ENCODE data around the gene CIC.
"Not testable (repeated sequence)": the region's sequence is repeated elsewhere in the genome, so short reads cannot be mapped to it uniquely, and the experiment has no call there.

Gene CIC

GRCh38 chr19:42255766-42256745 is 13.0 kb upstream of the CIC start:
- peak in 1 of 2 experiments; percentile 27 for DNase-seq

- not testable (repeated sequence) for DNase-seq
Measured at GRCh38 chr19:42257842-42258241, 11.2 kb upstream of the CIC start.

- no peak for DNase-seq
Measured at GRCh38 chr19:42261763-42262162, 7.3 kb upstream of the CIC start.

GRCh38 chr19:42266105-42266504 is 2.9 kb upstream of the CIC start:
- not testable (repeated sequence) for DNase-seq

- not testable (repeated sequence) for DNase-seq
Measured at GRCh38 chr19:42266928-42267603, 2.0 kb upstream of the CIC start.

- no peak for DNase-seq
Measured at GRCh38 chr19:42267644-42268141, 1.4 kb upstream of the CIC start.

GRCh38 chr19:42268142-42268703 is 829 bp upstream of the CIC start:
- DNase-seq, result peak; percentile 99

- no peak for DNase-seq
Measured at GRCh38 chr19:42269478-42270345, 660 bp downstream of the CIC start.

- no peak for DNase-seq
Measured at GRCh38 chr19:42270346-42271044, 1.4 kb downstream of the CIC start.

- no peak for DNase-seq
Measured at GRCh38 chr19:42271045-42271419, 2.0 kb downstream of the CIC start.

- DNase-seq, result no peak
Measured at GRCh38 chr19:42271861-42272534, 2.9 kb downstream of the CIC start.

- DNase-seq, result no peak
Measured at GRCh38 chr19:42272535-42272897, 3.5 kb downstream of the CIC start.

GRCh38 chr19:42272989-42273406 is 3.9 kb downstream of the CIC start:
- no peak for DNase-seq

- DNase-seq, result no peak
Measured at GRCh38 chr19:42273407-42274064, 4.5 kb downstream of the CIC start.

GRCh38 chr19:42274065-42274682 is 5.1 kb downstream of the CIC start:
- DNase-seq, result no peak

- no peak for DNase-seq
Measured at GRCh38 chr19:42275103-42275502, 6.1 kb downstream of the CIC start.

GRCh38 chr19:42275517-42275916 is 6.5 kb downstream of the CIC start:
- DNase-seq, result no peak

- DNase-seq, result no peak
Measured at GRCh38 chr19:42276284-42276683, 7.2 kb downstream of the CIC start.

GRCh38 chr19:42276821-42277220 is 7.8 kb downstream of the CIC start:
- no peak for DNase-seq

- no peak for DNase-seq
Measured at GRCh38 chr19:42277821-42278451, 8.9 kb downstream of the CIC start.
